Type B pancreatic cell (in vitro differentiated cells): ENCODE results near the gene ZNF845. TPM values are rescaled to one million over a fixed set of nuclear protein-coding genes. Genes with fewer than 3 reads are reported as not detected.
"Not testable (repeated sequence)": the region's sequence is repeated elsewhere in the genome, so short reads cannot be mapped to it uniquely, and the experiment has no call there.

Experiments used
- DNase-seq: peaks from one replicate; pipeline ENCODE4 v3.0.0; 2021; ENCODE audit warnings: mixed read lengths; ENCODE audit not compliant: unreplicated experiment; ENCODE audit errors: extremely low spot score
- H3K27ac Mint-ChIP-seq: 2 replicates; pipeline ENCODE4 v1.8.0; 2021; ENCODE audit warnings: mild to moderate bottlenecking, mixed read lengths
- H3K27me3 Mint-ChIP-seq: 2 replicates; pipeline ENCODE4 v1.8.0; 2021; ENCODE audit warnings: mixed read lengths
- H3K36me3 Mint-ChIP-seq: 2 replicates; pipeline ENCODE4 v1.8.0; 2021; ENCODE audit warnings: mixed read lengths
- H3K4me1 Mint-ChIP-seq: one replicate; pipeline ENCODE4 v1.8.0; 2021; ENCODE audit warnings: mixed read lengths; ENCODE audit not compliant: unreplicated experiment
- H3K4me3 Mint-ChIP-seq: 2 replicates; pipeline ENCODE4 v1.8.0; 2021; ENCODE audit warnings: mild to moderate bottlenecking, mixed read lengths
- H3K9me3 Mint-ChIP-seq: 2 replicates; pipeline ENCODE4 v1.8.0; 2021; ENCODE audit warnings: mixed read lengths
- long read RNA-seq: library from polyadenylated mRNA; unstranded; transcript quantifications from one replicate; pipeline ENCODE4 v2.0.0, GENCODE V29; 2020
- total RNA-seq: library from RNA; stranded (reverse); gene quantifications from 2 replicates; pipeline ENCODE4 v1.2.1, GENCODE V29; 2021; ENCODE audit warnings: low replicate concordance
- TF ChIP-seq, protein P1 (sequence below): fragments of 200-600 bp; sonication (generic); conservative IDR thresholded peaks from 2 replicates; pipeline ENCODE4 v1.5.0; 2021; ENCODE audit warnings: antibody characterized with exemption, mild to moderate bottlenecking

Gene ZNF845
- total RNA-seq = 9.3 and 12.0 TPM in 2 replicates
- long read RNA-seq, full-length matches to known transcripts = 2 of 6 reads
- long read RNA-seq, partial matches to known transcripts = 0 of 6 reads
- long read RNA-seq, other reads (novel, unspliced or antisense) = 4 of 6 reads

DNA sequence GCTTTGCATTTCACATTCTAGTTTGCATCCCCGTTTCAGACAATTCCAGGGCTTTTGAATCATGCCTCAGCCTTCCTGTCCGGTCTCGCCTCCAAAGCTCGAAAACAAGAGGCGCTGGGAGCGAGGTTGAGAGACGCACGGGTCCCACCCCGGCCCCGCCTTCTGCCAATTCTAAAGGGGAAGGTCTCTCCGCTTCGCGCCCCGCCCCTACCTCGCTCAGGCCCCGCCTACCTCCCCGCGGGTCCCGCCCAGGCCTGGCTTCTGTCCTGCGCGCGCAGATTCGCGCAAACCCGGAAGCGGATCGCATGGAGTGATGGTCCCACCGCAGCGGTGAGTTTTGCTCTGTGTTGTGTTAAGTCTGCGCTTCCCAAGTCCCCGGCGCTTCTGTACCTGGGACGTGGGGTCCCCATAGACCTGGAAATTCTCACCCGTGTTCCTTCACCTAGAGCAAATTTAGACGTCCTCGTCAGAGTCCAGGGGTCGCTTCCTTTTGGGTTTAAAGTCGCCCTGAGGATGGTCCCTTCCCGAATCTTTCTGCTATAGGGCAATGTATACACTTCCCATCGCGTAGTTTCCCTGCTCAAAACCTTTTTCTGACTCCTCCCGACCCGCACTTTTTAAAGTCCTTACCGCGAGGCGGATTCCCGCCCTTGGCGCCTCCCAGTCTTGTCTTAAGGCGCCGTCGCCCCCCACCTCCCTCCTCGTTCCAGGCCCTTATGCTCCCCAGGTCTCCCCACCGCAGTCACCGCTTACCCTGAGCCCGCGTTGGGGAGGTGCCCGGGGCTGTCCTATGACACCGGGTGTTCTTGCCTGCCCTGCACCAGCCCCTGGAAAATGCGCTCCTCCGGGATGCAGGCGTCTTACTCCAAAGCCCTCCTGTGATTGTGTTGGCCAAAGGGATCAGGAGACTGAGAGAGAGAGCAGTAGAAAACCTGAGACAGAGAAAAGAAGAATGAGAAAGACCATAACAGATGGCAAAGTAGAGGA is at the start of gene ZNF845:
Gene ZNF845, plus strand, starts transcription at position 287 of the 987 bp plus-strand sequence. CDS start 7,559 bp downstream, outside the sequence.
- DNase-seq = peak; percentile 98
- Mint-ChIP-seq H3K27ac (peak within 1 kb of the TSS; percentile 91), H3K4me1 (peaks cover 5% of the 10 kb centered on the region), H3K9me3 (peaks cover 10% of the 10 kb centered on the region), H3K4me3 (peak within 1 kb of the TSS; percentile 88), H3K27me3 (peaks cover 4% of the 10 kb centered on the region), H3K36me3 (no peaks in the 10 kb centered on the region)
- TF ChIP-seq, protein P1, sequence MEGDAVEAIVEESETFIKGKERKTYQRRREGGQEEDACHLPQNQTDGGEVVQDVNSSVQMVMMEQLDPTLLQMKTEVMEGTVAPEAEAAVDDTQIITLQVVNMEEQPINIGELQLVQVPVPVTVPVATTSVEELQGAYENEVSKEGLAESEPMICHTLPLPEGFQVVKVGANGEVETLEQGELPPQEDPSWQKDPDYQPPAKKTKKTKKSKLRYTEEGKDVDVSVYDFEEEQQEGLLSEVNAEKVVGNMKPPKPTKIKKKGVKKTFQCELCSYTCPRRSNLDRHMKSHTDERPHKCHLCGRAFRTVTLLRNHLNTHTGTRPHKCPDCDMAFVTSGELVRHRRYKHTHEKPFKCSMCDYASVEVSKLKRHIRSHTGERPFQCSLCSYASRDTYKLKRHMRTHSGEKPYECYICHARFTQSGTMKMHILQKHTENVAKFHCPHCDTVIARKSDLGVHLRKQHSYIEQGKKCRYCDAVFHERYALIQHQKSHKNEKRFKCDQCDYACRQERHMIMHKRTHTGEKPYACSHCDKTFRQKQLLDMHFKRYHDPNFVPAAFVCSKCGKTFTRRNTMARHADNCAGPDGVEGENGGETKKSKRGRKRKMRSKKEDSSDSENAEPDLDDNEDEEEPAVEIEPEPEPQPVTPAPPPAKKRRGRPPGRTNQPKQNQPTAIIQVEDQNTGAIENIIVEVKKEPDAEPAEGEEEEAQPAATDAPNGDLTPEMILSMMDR = no peak

DNA sequence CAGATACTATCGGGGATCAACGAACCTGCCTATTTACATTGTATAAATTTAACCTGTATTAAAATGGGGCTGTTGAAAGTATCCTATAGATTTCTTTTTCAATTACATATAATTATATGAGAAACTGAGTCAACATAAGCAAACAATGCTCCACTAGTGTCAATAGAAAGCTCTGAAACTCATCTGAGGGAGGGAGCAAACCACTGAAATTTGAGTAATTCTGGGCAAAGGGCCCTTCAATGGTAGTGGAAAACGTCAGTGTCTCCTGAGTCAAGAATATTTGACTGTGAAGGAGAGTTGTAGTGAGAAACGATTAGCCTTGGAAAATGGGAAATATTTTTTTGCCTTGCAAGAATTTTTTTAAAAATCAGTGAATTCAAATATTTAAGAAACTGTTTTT is 48.5 kb upstream of the ZNF845 start:
- Mint-ChIP-seq H3K36me3 (no peaks in the 10 kb centered on the region), H3K9me3 (no peaks in the 10 kb centered on the region), H3K4me1 (no peaks in the 10 kb centered on the region), H3K27me3 (peaks cover 3% of the 10 kb centered on the region), H3K4me3 (no peak overlapping the region), H3K27ac (no peak overlapping the region)
- TF ChIP-seq, protein P1 = no peak
- no peak for DNase-seq

DNA sequence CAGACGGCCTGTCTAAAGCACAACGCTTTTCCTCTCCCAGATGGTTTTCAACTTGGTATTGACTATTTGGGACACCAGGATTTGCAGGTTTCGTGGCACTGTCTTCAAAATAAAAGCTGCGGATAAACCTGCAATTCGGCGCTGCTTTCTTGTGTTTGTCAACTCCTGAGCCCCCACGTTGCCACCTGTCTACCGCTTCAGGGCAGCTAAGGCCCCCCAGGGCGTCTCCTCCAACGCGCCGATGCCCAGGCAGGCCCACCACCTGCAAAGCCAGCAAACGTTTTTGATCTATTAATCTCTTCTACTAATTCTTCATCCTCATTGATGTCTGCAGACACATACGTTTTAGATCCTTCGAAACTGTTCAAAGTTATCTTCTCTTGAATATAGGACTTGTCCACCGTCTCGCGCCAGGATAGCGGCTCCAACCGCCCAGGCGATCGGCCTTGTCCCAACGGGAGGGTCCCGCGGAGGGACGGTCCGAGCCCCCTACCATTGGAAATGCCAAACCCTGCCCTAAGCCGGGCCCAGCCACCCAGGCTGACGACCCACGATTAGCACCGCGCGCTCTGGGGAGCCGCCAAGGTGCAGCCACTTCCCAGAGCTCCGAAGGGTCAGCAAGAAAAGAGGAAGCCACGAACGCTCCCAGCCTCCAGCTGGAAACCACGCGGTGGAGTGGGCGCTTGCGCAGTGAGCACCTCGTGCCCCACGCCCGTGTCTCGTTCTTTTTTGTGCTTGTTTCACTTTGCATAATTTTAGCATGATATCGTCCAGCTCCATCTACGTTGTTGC is 42.6 kb upstream of the ZNF845 start:
- H3K36me3 Mint-ChIP-seq = no peaks in the 10 kb centered on the region
- H3K27ac Mint-ChIP-seq = no peak overlapping the region
- no peak overlapping the region for H3K4me3 Mint-ChIP-seq
- TF ChIP-seq, protein P1 = no peak
- peaks cover under 1% of the 10 kb centered on the region for H3K27me3 Mint-ChIP-seq
- H3K4me1 Mint-ChIP-seq = no peaks in the 10 kb centered on the region
- DNase-seq = no peak
- peaks cover 6% of the 10 kb centered on the region for H3K9me3 Mint-ChIP-seq

DNA sequence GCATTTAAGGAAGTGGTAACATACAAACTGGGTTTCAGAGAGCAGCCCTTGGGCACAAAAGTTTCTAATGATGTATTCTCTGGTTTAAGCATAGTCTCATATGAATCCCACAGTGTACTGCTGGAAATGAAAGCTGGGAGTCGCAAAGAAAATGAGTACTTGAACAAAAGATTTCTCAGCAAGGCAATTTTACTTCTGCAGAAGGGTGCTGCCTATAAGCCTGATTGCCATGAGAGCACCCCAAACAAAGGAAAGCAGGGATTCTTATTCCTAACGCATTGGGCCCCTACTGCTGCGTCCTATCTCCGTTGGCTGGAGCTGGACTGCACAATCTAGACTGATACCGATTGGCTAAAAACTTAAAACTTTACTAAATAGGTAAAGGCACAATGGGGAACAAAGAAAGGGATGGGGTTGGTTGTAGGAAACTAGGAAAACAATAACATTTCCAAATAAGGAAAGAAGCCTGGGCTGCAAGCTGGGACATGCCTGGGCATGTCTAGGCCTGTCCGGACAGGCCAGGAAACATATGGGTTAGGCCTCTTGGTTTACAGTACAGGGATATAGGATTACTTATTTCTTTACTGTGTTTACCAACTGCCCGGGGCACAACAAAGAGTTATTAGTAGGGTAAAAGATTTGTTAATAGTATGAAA is 38.6 kb upstream of the ZNF845 start:
- Mint-ChIP-seq H3K36me3 (no peaks in the 10 kb centered on the region), H3K27me3 (no peaks in the 10 kb centered on the region), H3K4me1 (no peaks in the 10 kb centered on the region), H3K4me3 (no peak overlapping the region), H3K9me3 (peaks cover 6% of the 10 kb centered on the region), H3K27ac (peak overlapping the region; percentile 63)
- TF ChIP-seq, protein P1 = no peak
- no peak for DNase-seq

DNA sequence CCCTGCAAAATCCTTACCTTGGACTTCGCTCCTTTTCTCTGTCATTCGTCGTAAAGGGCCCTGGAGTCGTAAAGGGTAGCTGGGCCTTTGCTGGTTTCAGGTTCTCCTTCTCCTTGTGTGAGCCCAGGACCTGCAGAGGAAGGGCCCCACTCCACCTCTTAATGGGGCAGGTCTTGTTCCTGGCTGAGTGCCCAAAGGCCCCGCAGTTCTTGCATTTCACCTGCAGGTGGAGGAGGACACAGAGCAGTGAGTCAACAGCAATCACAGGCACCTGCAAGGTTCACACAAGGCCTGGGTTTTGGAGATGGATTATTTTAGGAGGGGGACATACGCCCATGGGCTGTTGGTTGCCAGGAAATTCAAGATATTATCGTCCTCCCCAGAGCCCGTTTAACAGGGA is 32.2 kb upstream of the ZNF845 start:
- not testable (repeated sequence) for H3K4me3 Mint-ChIP-seq, DNase-seq, H3K4me1 Mint-ChIP-seq, H3K9me3 Mint-ChIP-seq, H3K27ac Mint-ChIP-seq, H3K36me3 Mint-ChIP-seq
- peaks cover 15% of the 10 kb centered on the region for H3K27me3 Mint-ChIP-seq
